SK-N-DZ (cell line): ENCODE results near the gene ATG101. TPM values are rescaled to one million over a fixed set of nuclear protein-coding genes. Genes with fewer than 3 reads are reported as not detected.

Source experiments
- DNase-seq: peaks from one replicate; pipeline ENCODE4 v3.0.0-alpha.2; 2015; ENCODE audit warnings: low spot score
- polyA plus RNA-seq, 2 experiments: library from polyadenylated mRNA; depleted of rRNA; stranded (reverse); fragments of >200 nt; gene quantifications; 2 replicates each; pipeline ENCODE4 v1.2.3, GENCODE V29; 2014

ATG101 gene
- polyA plus RNA-seq (2014; cell fraction: cytosol; rRNA removed) = 57.9 and 64.7 TPM in 2 replicates
- polyA plus RNA-seq (2014; cell fraction: nucleus; rRNA removed) = 40.6 and 41.2 TPM in 2 replicates

DNA sequence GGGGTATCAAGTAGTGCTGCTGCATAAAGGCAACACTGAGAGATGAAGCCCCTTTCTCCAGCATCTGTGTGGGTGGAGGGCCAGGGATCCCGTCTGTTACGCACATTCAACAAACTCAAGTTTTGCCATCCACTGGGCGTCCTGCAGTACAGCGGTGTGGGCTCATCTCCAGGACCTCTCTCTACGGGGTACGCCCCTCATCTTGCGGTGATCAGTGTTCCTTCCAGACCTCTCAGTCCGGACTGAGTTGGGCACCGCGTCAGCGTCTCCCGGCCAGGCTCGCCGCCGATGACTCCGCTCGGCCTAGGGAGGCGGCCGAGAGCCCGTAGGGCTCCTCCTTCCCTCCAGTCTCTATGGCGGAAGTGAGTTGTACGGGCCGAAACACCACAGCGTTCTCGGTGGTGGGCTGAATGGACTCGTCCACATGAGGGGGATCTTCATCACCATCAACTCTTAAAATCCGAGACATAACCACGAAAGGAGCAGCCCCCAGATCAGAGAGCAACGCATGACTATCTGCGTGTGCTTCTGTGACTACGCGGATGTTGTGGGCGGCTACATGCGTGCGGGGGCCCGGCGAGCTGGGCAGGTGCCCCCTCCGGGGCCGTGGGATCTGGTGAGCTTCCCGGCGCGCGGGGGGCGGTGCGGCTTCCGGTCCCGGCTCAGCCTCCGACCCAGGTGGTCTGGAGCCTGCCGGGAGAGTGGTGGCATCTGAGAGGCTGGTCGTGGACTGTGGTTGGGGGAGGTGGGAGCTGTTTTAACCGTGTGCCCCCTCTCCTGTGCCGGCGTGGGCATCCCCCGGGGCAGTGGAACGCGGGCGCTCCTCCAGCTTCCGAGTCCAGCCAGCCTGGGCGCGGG, at the start of gene ATG101:
ATG101 (plus strand) TSS at position 652 of the 858 bp plus-strand sequence. CDS start 3,673 bp downstream, outside the sequence.
- DNase-seq = peak; percentile 97

GRCh38 chr12:52020539-52021336, 49.0 kb upstream of the ATG101 start:
- DNase-seq = peak; percentile 85

DNA sequence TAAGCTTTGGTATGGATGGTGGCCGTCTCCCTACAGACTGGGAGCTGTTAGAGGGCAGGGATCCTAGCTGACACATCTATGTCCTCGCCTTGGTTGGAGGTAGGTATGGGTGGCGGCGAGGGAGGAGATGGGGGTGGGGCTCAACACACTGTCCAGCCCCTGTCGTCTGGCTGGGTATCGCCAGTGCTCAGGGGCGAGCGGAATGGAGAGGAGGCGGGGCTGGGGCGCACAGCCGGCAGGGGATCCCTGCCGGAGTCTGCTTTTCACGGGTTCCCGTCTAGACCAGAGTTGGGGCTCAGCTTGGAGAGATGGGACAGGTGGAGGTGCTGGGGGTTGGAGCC, 47.0 kb upstream of the ATG101 start:
- DNase-seq = no peak

GRCh38 chr12:52023182-52023975, 46.4 kb upstream of the ATG101 start:
- peak; percentile 86 for DNase-seq

GRCh38 chr12:52023976-52024688, 45.6 kb upstream of the ATG101 start:
- no peak for DNase-seq

DNA sequence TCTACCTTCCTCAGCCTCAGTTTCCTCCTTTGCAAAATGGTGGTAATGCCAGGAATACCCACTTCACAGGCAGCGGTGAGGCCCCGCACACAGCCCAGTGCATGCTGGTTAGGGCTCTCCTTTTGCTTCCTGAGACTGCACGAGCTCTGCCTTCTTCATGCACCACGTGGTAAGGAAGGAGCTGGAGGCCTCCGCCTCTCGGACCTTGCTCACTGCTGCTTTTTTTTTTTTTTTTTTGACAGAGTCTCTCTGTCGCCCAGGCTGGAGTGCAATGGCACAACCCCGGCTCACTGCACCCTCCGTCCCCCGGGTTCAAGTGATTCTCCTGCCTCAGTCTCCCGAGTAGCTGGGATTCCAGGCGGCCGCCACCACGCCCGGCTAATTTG, 44.9 kb upstream of the ATG101 start:
- peak; percentile 50 for DNase-seq

GRCh38 chr12:52026263-52026662, 43.5 kb upstream of the ATG101 start:
- no peak for DNase-seq

- no peak for DNase-seq
These were observed 42.5 kb upstream of the ATG101 start for GRCh38 chr12:52027085-52027843.

GRCh38 chr12:52029685-52030084, 40.1 kb upstream of the ATG101 start:
- DNase-seq = peak; percentile 80

DNA sequence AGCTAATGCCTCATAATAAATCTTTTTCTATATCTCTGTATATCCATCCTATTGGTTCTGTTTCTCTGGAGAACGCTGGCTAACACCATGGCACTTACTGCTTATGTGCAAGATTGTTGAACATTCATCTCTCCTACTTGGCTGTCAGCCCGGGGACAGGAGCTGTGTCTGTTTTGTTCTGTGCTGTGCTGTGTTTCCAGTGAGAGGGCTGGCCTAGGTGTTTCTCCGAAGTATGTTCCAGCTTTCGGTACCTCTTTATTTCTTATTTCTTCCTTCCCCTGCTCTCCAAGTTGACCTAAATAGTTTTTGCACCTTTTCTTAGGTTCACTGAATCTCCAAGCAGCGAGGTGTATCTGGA, 37.4 kb upstream of the ATG101 start:
- DNase-seq = no peak

DNA sequence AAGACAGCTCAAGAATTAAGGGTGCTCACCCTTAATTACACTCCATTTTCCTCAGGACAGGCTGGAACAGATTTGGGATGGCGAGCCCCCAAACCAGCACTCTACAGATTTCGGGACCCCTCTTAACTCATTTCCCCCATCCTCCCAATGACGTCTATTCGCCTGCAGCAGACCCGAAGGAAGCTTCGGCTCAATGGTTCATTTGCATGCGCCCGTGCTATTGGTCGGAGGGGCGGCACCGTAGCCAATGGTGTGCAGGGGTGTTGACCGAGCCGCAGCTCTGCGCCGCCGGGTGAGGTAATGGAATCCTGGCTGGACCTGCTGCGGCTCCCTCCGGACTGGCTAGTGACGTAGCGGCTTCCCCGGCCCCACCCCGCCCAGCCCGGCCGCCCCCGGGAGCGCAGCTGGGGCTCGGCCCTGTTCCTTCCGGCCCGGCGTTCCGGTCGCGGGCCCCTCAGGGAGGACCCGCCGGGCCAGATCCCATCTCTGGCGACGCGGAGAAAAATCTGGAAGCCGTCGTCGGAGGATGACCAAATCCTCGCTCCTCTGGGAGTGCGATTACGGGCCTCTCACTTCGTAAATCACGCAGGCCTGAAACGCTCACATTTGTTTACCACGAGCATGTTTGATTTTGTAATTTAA, 36.9 kb upstream of the ATG101 start:
- peak; percentile 95 for DNase-seq

GRCh38 chr12:52033446-52034140, 36.2 kb upstream of the ATG101 start:
- no peak for DNase-seq

DNA sequence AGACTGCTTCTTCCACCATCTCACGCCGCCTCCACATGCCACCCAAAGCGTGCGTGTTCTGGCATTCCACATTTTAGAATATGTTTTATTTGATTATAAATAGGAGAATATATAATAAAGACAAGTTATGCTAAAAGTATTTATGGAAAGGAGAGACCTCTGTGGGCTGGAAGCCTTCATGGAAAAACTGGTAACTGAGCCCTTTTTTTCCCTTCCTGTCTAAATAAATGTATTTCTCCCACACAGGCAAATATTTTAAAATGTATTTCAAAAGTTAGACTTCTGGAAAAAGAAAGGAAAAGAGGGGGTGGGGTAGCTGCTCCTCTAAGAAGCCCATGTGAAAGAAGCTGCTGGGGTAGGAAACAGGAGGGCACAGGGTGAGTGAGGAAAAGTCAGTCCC, 34.6 kb upstream of the ATG101 start:
- DNase-seq = no peak

- no peak for DNase-seq
These were observed 33.9 kb upstream of the ATG101 start for GRCh38 chr12:52035926-52036325.

- DNase-seq = no peak
These were observed 33.1 kb upstream of the ATG101 start for GRCh38 chr12:52036587-52037171.

DNA sequence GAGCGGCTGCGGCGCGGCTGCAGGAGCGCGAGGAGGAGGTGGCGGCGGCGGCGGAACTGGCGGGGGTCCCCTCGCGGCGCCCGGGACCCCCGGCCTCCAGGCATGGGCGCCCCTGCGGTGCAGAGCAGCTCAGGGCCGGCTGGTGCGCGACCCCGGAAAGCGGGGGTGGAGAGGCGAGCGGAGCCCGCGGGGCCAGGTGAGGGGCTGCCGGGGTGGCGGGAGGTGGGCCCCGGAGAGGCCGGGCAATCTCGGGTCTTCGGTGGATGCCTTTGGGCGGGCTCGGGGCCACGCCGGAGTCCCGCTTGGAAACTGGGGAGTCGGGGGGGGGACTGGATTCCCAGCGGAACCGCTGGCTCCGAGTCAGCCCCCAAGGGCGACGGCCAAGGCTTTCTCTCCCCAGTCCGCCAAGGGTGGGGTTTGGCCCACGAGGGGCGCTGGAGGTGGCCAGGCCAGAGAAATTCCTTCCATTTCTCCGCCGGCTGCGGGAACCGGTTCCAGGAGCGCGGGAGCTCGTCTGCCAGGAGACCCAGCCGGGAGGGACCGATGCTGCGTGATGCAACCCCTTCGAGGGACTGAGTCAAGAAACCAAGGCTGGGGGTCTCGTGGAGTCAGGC, 32.4 kb upstream of the ATG101 start:
- DNase-seq = peak; percentile 38

- no peak for DNase-seq
These were observed 31.3 kb upstream of the ATG101 start for GRCh38 chr12:52038447-52038846.

DNA sequence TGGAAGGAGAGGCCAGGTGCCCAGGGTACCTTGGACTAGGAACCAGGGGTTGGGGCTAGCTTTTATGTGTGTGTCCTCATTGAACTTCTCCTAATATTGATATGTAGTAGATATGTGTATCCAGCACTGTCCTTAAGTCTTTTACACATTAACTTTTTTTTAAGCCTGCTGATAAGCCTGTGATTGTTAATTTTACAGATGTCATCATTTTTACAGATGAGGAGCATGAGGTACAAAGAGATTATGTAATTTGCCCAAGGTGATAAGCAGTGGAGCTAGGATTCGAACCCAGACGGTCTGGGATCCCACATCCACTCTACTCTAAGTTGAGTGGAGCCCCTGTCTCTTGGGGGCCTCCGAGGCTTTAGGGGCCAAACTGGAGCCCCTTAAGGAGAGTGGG, 28.7 kb upstream of the ATG101 start:
- DNase-seq = no peak
